ENCODE data around the gene FUBP1.

Gene FUBP1

DNA sequence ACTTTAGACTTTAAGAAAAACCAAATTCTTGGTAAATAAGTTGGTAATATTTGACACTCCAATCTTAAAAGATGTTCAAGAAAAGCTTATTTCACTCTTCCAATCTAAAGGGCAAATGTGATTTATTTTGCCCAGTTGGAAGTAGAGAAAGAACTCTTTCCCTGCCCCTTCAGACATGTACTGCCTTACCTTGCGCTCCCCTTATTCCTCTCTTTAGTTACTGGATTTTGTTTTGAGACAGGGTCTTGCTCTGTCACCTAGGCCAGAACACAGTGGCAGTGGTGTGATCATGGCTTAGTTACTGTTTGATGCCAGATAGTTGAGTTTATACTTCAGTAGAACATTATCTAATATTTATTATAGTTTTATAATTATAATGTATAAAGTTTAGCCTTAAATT lies 27.5 kb downstream of the FUBP1 start:
- TF ChIP-seq, protein P1, sequence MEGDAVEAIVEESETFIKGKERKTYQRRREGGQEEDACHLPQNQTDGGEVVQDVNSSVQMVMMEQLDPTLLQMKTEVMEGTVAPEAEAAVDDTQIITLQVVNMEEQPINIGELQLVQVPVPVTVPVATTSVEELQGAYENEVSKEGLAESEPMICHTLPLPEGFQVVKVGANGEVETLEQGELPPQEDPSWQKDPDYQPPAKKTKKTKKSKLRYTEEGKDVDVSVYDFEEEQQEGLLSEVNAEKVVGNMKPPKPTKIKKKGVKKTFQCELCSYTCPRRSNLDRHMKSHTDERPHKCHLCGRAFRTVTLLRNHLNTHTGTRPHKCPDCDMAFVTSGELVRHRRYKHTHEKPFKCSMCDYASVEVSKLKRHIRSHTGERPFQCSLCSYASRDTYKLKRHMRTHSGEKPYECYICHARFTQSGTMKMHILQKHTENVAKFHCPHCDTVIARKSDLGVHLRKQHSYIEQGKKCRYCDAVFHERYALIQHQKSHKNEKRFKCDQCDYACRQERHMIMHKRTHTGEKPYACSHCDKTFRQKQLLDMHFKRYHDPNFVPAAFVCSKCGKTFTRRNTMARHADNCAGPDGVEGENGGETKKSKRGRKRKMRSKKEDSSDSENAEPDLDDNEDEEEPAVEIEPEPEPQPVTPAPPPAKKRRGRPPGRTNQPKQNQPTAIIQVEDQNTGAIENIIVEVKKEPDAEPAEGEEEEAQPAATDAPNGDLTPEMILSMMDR (IDR thresholded peaks at IDR 0.05), result no peak
- H2AFZ ChIP-seq, result no peak overlapping the region
- no peak overlapping the region for H3K9ac ChIP-seq
- no peaks in the 10 kb centered on the region for H3K36me3 ChIP-seq (ENCODE audit: control insufficient read depth, insufficient read depth, low read length)
- H3K4me3 ChIP-seq (ENCODE audit: low read depth, low read length), result no peak overlapping the region
- H3K9me3 ChIP-seq (ENCODE audit: control insufficient read depth, low read length), result no peaks in the 10 kb centered on the region
- no peak overlapping the region for H3K4me2 ChIP-seq (ENCODE audit: low read length)
- H3K79me2 ChIP-seq, result no peaks in the 10 kb centered on the region
- no peaks in the 10 kb centered on the region for H3K4me1 ChIP-seq
- H3K27ac ChIP-seq, result no peak overlapping the region
- no peaks in the 10 kb centered on the region for H3K27me3 ChIP-seq (ENCODE audit: control insufficient read depth, insufficient read depth, low read length)

DNA sequence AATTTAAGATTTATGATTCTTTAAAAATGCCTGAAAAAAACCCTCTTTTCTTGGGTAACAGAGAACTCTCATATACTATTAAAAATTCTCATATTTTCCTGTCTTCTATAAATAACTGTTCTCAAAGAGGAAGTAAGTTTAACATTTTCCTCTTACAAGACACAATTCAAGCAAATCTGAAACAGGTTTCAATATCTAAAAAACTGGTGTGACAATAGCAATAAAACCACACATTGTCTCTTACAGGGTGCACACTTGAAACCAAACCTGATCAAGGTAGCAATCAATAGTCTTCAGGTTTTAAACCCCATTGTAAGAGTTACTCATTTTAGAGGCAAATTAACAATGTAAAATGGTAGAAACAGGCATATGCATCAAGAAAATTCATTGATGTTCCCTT lies 28.0 kb downstream of the FUBP1 start:
- H3K27ac ChIP-seq, result no peak overlapping the region
- no peak overlapping the region for H2AFZ ChIP-seq
- no peaks in the 10 kb centered on the region for H3K79me2 ChIP-seq
- H3K36me3 ChIP-seq (ENCODE audit: control insufficient read depth, insufficient read depth, low read length), result no peaks in the 10 kb centered on the region
- no peak overlapping the region for H3K4me3 ChIP-seq (ENCODE audit: low read depth, low read length)
- no peak overlapping the region for H3K9ac ChIP-seq
- TF ChIP-seq, protein P1 (IDR thresholded peaks at IDR 0.05), result no peak
- no peak overlapping the region for H3K4me2 ChIP-seq (ENCODE audit: low read length)
- no peaks in the 10 kb centered on the region for H3K27me3 ChIP-seq (ENCODE audit: control insufficient read depth, insufficient read depth, low read length)
- H3K4me1 ChIP-seq, result no peaks in the 10 kb centered on the region
- no peaks in the 10 kb centered on the region for H3K9me3 ChIP-seq (ENCODE audit: control insufficient read depth, low read length)

- H3K27me3 ChIP-seq (ENCODE audit: control insufficient read depth, insufficient read depth, low read length), result no peaks in the 10 kb centered on the region
- no peak overlapping the region for H3K4me2 ChIP-seq (ENCODE audit: low read length)
- H3K36me3 ChIP-seq (ENCODE audit: control insufficient read depth, insufficient read depth, low read length), result no peaks in the 10 kb centered on the region
- H3K4me3 ChIP-seq (ENCODE audit: low read depth, low read length), result no peak overlapping the region
- no peaks in the 10 kb centered on the region for H3K4me1 ChIP-seq
- H3K9ac ChIP-seq, result no peak overlapping the region
- no peak overlapping the region for H3K27ac ChIP-seq
- no peak overlapping the region for H2AFZ ChIP-seq
- H3K9me3 ChIP-seq (ENCODE audit: control insufficient read depth, low read length), result no peaks in the 10 kb centered on the region
- no peaks in the 10 kb centered on the region for H3K79me2 ChIP-seq
- TF ChIP-seq, protein P1 (IDR thresholded peaks at IDR 0.05), result no peak
These were observed 29.9 kb downstream of the FUBP1 start for GRCh38 chr1:77948841-77949424.

DNA sequence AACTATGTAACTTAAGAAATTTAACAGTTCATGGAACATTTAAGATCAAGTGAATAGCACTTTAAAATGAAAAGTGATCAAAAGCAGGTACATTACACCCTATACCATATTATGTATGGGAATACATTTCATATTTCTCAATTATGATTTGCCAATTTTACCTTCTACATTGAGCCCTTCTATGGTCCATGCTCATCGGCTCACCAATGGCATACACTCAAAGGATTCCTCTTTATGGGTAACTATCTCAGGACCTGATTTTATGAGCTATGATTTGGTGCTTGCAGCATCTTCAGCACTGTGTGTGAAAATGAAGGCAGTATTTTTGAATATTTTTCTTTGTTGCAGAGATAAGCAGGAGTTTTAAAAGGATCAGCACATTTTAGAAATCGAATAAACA lies 33.5 kb downstream of the FUBP1 start:
- Histone ChIP-seq H3K79me2 (no peaks in the 10 kb centered on the region), H3K27me3 (ENCODE audit: control insufficient read depth, insufficient read depth, low read length) (no peaks in the 10 kb centered on the region), H3K4me1 (no peaks in the 10 kb centered on the region), H3K9ac (no peak overlapping the region), H3K4me2 (ENCODE audit: low read length) (no peak overlapping the region), H3K27ac (no peak overlapping the region), H2AFZ (no peak overlapping the region), H3K4me3 (ENCODE audit: low read depth, low read length) (no peak overlapping the region), H3K36me3 (ENCODE audit: control insufficient read depth, insufficient read depth, low read length) (no peaks in the 10 kb centered on the region), H3K9me3 (ENCODE audit: control insufficient read depth, low read length) (no peaks in the 10 kb centered on the region)
- TF ChIP-seq, protein P1 (IDR thresholded peaks at IDR 0.05), result no peak

DNA sequence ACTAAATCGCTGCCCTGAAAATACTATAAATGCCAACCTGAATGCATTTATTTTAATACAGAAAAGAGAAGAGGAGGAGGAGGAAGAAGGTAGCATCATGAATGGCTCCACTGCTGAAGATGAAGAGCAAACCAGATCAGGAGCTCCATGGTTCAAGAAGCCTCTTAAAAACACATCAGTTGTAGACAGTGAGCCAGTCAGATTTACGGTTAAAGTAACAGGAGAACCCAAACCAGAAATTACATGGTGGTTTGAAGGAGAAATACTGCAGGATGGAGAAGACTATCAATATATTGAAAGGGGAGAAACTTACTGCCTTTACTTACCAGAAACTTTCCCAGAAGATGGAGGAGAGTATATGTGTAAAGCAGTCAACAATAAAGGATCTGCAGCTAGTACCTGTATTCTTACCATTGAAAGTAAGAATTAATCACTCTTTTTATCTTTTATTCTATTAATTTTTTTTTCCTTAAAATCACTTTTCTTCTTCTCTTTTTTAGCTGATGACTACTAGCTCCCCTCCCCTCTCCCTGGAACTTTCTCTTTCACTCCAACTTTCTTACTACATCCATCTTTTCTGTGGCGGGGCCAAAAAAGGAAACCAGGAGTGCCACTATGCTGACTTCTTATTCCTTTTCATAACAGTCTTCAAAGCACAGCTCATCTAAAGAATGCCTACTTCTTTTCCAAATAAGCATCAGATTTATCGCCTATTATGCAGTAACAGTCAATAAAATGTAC lies 36.3 kb downstream of the FUBP1 start:
- TF ChIP-seq, protein P1 (IDR thresholded peaks at IDR 0.05), result no peak
- no peaks in the 10 kb centered on the region for H3K36me3 ChIP-seq (ENCODE audit: control insufficient read depth, insufficient read depth, low read length)
- no peak overlapping the region for H2AFZ ChIP-seq
- H3K4me2 ChIP-seq (ENCODE audit: low read length), result no peak overlapping the region
- no peaks in the 10 kb centered on the region for H3K27me3 ChIP-seq (ENCODE audit: control insufficient read depth, insufficient read depth, low read length)
- no peaks in the 10 kb centered on the region for H3K9me3 ChIP-seq (ENCODE audit: control insufficient read depth, low read length)
- H3K4me1 ChIP-seq, result no peaks in the 10 kb centered on the region
- no peak overlapping the region for H3K9ac ChIP-seq
- H3K27ac ChIP-seq, result no peak overlapping the region
- H3K4me3 ChIP-seq (ENCODE audit: low read depth, low read length), result no peak overlapping the region
- no peaks in the 10 kb centered on the region for H3K79me2 ChIP-seq

Measured in parathyroid adenoma (tissue), 2 donors.